Liver (tissue), 9 donors: ENCODE data around the gene C1R. TPM values are rescaled to one million over a fixed set of nuclear protein-coding genes. Genes with fewer than 3 reads are reported as not detected.

Experiments
- DNase-seq: peaks from one replicate; pipeline ENCODE4 v3.0.0-alpha.2; 2017; ENCODE audit warnings: low spot score
- H3K27ac ChIP-seq, 2 donors: one replicate each; pipeline ENCODE4 v1.7.0; 2013; ENCODE audit warnings: inconsistent platforms in 2 of 2, low read length in 2 of 2, control low read depth in 1 of 2, low read depth in 1 of 2, mild to moderate bottlenecking in 1 of 2
- H3K27me3 ChIP-seq, 4 donors: one replicate each; pipeline versions ENCODE4 v1.6.1 to v1.7.0; 2013; ENCODE audit warnings: low read length in 3 of 4, inconsistent platforms in 1 of 4, mild to moderate bottlenecking in 1 of 4, moderate library complexity in 1 of 4; ENCODE audit not compliant: control insufficient read depth in 4 of 4, insufficient read depth in 4 of 4
- H3K36me3 ChIP-seq, 4 donors: one replicate each; pipeline versions ENCODE4 v1.6.1 to v1.7.0; 2013; ENCODE audit warnings: low read length in 3 of 4, mild to moderate bottlenecking in 3 of 4, low read depth in 1 of 4, moderate library complexity in 1 of 4; ENCODE audit not compliant: control insufficient read depth in 4 of 4, insufficient read depth in 3 of 4
- H3K4me1 ChIP-seq, 4 donors: one replicate each; pipeline versions ENCODE4 v1.6.1 to v1.7.0; 2013; ENCODE audit warnings: low read length in 3 of 4, mild to moderate bottlenecking in 3 of 4, moderate library complexity in 1 of 4; ENCODE audit not compliant: control insufficient read depth in 4 of 4, insufficient read depth in 4 of 4
- H3K4me3 ChIP-seq, 3 donors: one replicate each; pipeline versions ENCODE4 v1.6.1 to v1.7.0; 2013; ENCODE audit warnings: low read length in 3 of 3, control low read depth in 1 of 3, low read depth in 1 of 3, mild to moderate bottlenecking in 1 of 3
- H3K9ac ChIP-seq, 2 donors: one replicate each; pipeline ENCODE4 v1.7.0; 2013; ENCODE audit warnings: low read length in 2 of 2, mild to moderate bottlenecking in 2 of 2, moderate library complexity in 2 of 2, control low read depth in 1 of 2, low read depth in 1 of 2
- H3K9me3 ChIP-seq, 4 donors: one replicate each; pipeline versions ENCODE4 v1.6.1 to v1.7.0; 2013; ENCODE audit warnings: low read length in 3 of 4; ENCODE audit not compliant: control insufficient read depth in 4 of 4
- FOXA1 ChIP-seq: IDR thresholded peaks from 2 replicates; pipeline ENCODE4 v1.6.1; 2016; ENCODE audit warnings: antibody characterized with exemption
- FOXA2 ChIP-seq: IDR thresholded peaks from 2 replicates; pipeline ENCODE4 v1.6.1; 2016; ENCODE audit warnings: antibody characterized with exemption
- GABPA ChIP-seq, 2 donors: IDR thresholded peaks in 1 of 2; conservative IDR thresholded peaks in 1 of 2; 2 replicates each; pipeline ENCODE4 v1.6.1; 2016; ENCODE audit warnings: antibody characterized with exemption in 2 of 2, mild to moderate bottlenecking in 1 of 2, moderate library complexity in 1 of 2
- HNF4A ChIP-seq, 2 donors: conservative IDR thresholded peaks; 2 replicates each; pipeline ENCODE4 v1.6.1; 2016; ENCODE audit warnings: antibody characterized with exemption in 2 of 2, mild to moderate bottlenecking in 2 of 2
- HNF4G ChIP-seq: IDR thresholded peaks from 2 replicates; pipeline ENCODE4 v1.6.1; 2016; ENCODE audit warnings: antibody characterized with exemption
- NR2F2 ChIP-seq: IDR thresholded peaks from 2 replicates; pipeline ENCODE4 v1.6.1; 2016; ENCODE audit warnings: antibody characterized with exemption
- RAD21 ChIP-seq, 2 donors: IDR thresholded peaks; 2 replicates each; pipeline ENCODE4 v1.6.1; 2016; ENCODE audit warnings: antibody characterized with exemption in 2 of 2, mild to moderate bottlenecking in 2 of 2
- RXRA ChIP-seq, 2 donors: IDR thresholded peaks; 2 replicates each; pipeline ENCODE4 v1.6.1; 2017 to 2018; ENCODE audit warnings: antibody characterized with exemption in 2 of 2, mild to moderate bottlenecking in 1 of 2
- SP1 ChIP-seq: IDR thresholded peaks from 2 replicates; pipeline ENCODE4 v1.6.1; 2018; ENCODE audit warnings: antibody characterized with exemption, mild to moderate bottlenecking
- TAF1 ChIP-seq: conservative IDR thresholded peaks from 2 replicates; pipeline ENCODE4 v1.6.1; 2016; ENCODE audit warnings: antibody characterized with exemption, mild to moderate bottlenecking
- WGBS: extraction: QIAGEN DNeasy Blood & Tissue Kit; methylation state at CpG from one replicate; pipeline ENCODE4 v1.1.7; 2013; 5-methylcytosine and 5-hydroxymethylcytosine counted together
- polyA plus RNA-seq, 2 donors: library from polyadenylated mRNA; stranded (reverse) in 1 of 2; unstranded in 1 of 2; fragments of 200-250 nt in 1 of 2; fragments of >200 nt in 1 of 2; fragmentation: Nextera tagmentation in 1 of 2; extraction: Ambion mirVana in 1 of 2; gene quantifications; one replicate each; pipeline versions ENCODE4 v1.2.1 to v1.2.3, GENCODE V29; 2013 to 2015
- total RNA-seq, 2 donors: library from RNA; depleted of rRNA; stranded (reverse); fragments of >200 nt; gene quantifications; one replicate each; pipeline ENCODE4 v1.2.3, GENCODE V29; 2014
- TF ChIP-seq, protein P1 (sequence below): IDR thresholded peaks from 2 replicates; pipeline ENCODE4 v1.6.1; 2016; ENCODE audit warnings: antibody characterized with exemption
- TF ChIP-seq, protein P2 (sequence below): IDR thresholded peaks from 2 replicates; pipeline ENCODE4 v1.6.1; 2016; ENCODE audit warnings: antibody characterized with exemption, mild to moderate bottlenecking
- TF ChIP-seq, protein P3 (sequence below): IDR thresholded peaks from 2 replicates; pipeline ENCODE4 v1.6.1; 2016; ENCODE audit warnings: antibody characterized with exemption
- TF ChIP-seq, protein P4 (sequence below): fragments of 150-350 bp; IDR thresholded peaks from 2 replicates; pipeline ENCODE4 v1.5.1; 2017; ENCODE audit warnings: improper control_type of control experiment, low read depth, low read length; ENCODE audit not compliant: missing input control
- donor health status: healthy.
- donor health status: healthy.
- donor health status: healthy.
- donor health status: healthy.
- donor health status: healthy.

The C1R gene
- total and polyA plus RNA-seq, 4 donors, result 211 to 1,822 (median 1,153) TPM

DNA sequence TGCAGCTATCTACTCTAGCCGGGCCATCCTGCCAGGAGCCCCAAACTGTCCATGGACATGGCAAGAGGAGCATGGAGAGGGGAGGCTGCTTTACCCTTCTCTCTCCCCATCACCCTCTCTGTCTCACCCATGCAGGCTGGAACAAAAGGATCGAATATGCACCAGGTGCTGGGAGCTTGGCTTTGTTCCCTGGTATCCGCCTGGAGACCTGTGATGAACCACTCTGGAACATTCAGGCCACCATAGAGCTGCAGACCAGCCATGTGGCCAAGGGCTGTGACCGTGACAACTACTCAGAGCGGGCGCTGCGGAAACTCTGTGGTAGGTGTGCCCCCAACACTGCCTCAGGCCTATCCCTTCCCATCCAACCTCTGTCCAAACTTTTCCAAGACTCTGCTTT, 43.8 kb upstream of the C1R start:
- 97% methylated on average over 7 of the region's 7 CpGs for WGBS
- peaks cover 9 to 66% (median 41%) of the 10 kb centered on the region in 4 donors for H3K36me3 ChIP-seq
- no peak for DNase-seq
- H3K9me3 ChIP-seq, result no peaks in the 10 kb centered on the region
- TF ChIP-seq HNF4A (conservative IDR thresholded peaks at IDR 0.05), result no peak
- TF ChIP-seq, protein P1, sequence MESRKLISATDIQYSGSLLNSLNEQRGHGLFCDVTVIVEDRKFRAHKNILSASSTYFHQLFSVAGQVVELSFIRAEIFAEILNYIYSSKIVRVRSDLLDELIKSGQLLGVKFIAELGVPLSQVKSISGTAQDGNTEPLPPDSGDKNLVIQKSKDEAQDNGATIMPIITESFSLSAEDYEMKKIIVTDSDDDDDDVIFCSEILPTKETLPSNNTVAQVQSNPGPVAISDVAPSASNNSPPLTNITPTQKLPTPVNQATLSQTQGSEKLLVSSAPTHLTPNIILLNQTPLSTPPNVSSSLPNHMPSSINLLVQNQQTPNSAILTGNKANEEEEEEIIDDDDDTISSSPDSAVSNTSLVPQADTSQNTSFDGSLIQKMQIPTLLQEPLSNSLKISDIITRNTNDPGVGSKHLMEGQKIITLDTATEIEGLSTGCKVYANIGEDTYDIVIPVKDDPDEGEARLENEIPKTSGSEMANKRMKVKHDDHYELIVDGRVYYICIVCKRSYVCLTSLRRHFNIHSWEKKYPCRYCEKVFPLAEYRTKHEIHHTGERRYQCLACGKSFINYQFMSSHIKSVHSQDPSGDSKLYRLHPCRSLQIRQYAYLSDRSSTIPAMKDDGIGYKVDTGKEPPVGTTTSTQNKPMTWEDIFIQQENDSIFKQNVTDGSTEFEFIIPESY, result no peak
- no peaks in the 10 kb centered on the region for H3K27me3 ChIP-seq
- no peak overlapping the region for H3K27ac ChIP-seq
- peaks cover 0 to 14% (median 12%) of the 10 kb centered on the region in 4 donors for H3K4me1 ChIP-seq
- no peak overlapping the region for H3K9ac ChIP-seq
- no peak overlapping the region for H3K4me3 ChIP-seq

DNA sequence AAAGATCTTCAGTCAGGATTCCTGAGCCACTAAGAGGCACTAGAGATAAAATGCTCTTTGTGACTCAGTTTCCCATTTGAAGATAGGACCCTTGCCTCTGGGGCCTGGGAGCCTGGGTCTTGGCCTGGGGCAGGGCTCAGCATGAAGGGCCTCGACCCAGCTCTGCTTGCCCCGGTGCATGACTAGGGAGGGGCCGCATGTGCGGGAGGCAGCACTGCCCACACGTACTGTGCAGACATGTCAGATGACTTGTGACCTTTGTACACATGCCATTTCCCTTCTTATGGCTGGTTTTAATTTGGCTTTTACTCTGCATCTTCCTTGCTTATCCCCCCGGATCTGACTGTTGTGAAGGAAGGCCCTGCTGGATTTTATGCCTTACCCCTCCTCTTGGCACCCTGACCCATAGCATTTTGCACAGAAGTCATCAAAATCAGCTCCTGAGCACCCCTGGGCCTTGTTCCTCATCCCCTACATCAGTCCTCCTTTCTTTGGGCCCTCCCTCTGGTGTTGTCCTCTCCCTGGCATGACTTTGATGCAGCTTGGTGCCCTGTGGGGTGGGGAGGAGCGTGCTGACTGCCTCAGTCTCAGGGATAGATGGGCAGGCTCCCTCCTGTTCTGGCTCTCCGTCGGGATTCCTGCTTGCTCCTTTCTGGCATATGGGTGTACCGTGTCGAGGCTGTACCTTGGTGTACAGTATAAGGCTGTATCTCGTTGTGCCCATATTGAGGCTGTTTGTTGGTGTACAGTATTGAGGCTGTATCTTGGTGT, 42.3 kb upstream of the C1R start:
- Histone ChIP-seq H3K4me1 (peaks cover 0 to 19% (median 14%) of the 10 kb centered on the region in 4 donors), H3K36me3 (peaks cover 9 to 56% (median 41%) of the 10 kb centered on the region in 4 donors), H3K4me3 (no peak overlapping the region), H3K9ac (no peak overlapping the region), H3K9me3 (no peaks in the 10 kb centered on the region), H3K27ac (no peak overlapping the region), H3K27me3 (no peaks in the 10 kb centered on the region)
- no peak for DNase-seq
- WGBS, result 87% methylated on average over 12 of the region's 12 CpGs
- TF ChIP-seq HNF4A (conservative IDR thresholded peaks at IDR 0.05) (no peak), TAF1 (no peak), SP1 (no peak), RXRA (IDR thresholded peaks at IDR 0.05) (no peak), FOXA2 (no peak), RAD21 (IDR thresholded peaks at IDR 0.05) (no peak), HNF4G (no peak), FOXA1 (no peak), NR2F2 (no peak), GABPA (IDR thresholded peaks at IDR 0.05 in 1 of 2, conservative IDR thresholded peaks at IDR 0.05 in 1 of 2) (no peak)
- TF ChIP-seq, protein P2, sequence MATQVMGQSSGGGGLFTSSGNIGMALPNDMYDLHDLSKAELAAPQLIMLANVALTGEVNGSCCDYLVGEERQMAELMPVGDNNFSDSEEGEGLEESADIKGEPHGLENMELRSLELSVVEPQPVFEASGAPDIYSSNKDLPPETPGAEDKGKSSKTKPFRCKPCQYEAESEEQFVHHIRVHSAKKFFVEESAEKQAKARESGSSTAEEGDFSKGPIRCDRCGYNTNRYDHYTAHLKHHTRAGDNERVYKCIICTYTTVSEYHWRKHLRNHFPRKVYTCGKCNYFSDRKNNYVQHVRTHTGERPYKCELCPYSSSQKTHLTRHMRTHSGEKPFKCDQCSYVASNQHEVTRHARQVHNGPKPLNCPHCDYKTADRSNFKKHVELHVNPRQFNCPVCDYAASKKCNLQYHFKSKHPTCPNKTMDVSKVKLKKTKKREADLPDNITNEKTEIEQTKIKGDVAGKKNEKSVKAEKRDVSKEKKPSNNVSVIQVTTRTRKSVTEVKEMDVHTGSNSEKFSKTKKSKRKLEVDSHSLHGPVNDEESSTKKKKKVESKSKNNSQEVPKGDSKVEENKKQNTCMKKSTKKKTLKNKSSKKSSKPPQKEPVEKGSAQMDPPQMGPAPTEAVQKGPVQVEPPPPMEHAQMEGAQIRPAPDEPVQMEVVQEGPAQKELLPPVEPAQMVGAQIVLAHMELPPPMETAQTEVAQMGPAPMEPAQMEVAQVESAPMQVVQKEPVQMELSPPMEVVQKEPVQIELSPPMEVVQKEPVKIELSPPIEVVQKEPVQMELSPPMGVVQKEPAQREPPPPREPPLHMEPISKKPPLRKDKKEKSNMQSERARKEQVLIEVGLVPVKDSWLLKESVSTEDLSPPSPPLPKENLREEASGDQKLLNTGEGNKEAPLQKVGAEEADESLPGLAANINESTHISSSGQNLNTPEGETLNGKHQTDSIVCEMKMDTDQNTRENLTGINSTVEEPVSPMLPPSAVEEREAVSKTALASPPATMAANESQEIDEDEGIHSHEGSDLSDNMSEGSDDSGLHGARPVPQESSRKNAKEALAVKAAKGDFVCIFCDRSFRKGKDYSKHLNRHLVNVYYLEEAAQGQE, result no peak
- TF ChIP-seq, protein P3, sequence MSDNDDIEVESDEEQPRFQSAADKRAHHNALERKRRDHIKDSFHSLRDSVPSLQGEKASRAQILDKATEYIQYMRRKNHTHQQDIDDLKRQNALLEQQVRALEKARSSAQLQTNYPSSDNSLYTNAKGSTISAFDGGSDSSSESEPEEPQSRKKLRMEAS, result no peak
- TF ChIP-seq, protein P4, sequence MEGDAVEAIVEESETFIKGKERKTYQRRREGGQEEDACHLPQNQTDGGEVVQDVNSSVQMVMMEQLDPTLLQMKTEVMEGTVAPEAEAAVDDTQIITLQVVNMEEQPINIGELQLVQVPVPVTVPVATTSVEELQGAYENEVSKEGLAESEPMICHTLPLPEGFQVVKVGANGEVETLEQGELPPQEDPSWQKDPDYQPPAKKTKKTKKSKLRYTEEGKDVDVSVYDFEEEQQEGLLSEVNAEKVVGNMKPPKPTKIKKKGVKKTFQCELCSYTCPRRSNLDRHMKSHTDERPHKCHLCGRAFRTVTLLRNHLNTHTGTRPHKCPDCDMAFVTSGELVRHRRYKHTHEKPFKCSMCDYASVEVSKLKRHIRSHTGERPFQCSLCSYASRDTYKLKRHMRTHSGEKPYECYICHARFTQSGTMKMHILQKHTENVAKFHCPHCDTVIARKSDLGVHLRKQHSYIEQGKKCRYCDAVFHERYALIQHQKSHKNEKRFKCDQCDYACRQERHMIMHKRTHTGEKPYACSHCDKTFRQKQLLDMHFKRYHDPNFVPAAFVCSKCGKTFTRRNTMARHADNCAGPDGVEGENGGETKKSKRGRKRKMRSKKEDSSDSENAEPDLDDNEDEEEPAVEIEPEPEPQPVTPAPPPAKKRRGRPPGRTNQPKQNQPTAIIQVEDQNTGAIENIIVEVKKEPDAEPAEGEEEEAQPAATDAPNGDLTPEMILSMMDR, result no peak
